DOHH2 (cell line): ENCODE data around the gene MICAL2.

Experiments
- H3F3A ChIP-seq: fragments of 200-600 bp; sonication (generic), shearing (Covaris generic); 2 replicates; pipeline ENCODE4 v1.6.0; 2016; ENCODE audit warnings: antibody characterized with exemption, mild to moderate bottlenecking; ENCODE audit not compliant: control insufficient read depth, insufficient read depth
- H3K27ac ChIP-seq: fragments of 200-600 bp; sonication (generic); 2 replicates; pipeline ENCODE4 v1.5.1; 2014; ENCODE audit warnings: low read depth, mild to moderate bottlenecking, low read length, moderate library complexity
- H3K27me3 ChIP-seq: fragments of 200-600 bp; sonication (generic); 2 replicates; pipeline ENCODE4 v1.6.1; 2014; ENCODE audit warnings: mild to moderate bottlenecking, low read length, mixed read lengths; ENCODE audit not compliant: control insufficient read depth
- H3K36me3 ChIP-seq: fragments of 200-600 bp; sonication (generic); 2 replicates; pipeline ENCODE4 v1.6.1; 2014; ENCODE audit warnings: mild to moderate bottlenecking, low read length, moderate library complexity, mixed read lengths; ENCODE audit not compliant: control insufficient read depth
- H3K4me1 ChIP-seq: fragments of 200-600 bp; sonication (generic); 2 replicates; pipeline ENCODE4 v1.6.1; 2014; ENCODE audit warnings: mild to moderate bottlenecking, low read length, mixed read lengths; ENCODE audit not compliant: control insufficient read depth
- H3K4me2 ChIP-seq: fragments of 200-600 bp; sonication (generic); 2 replicates; pipeline ENCODE4 v1.6.0; 2014; ENCODE audit warnings: mild to moderate bottlenecking, low read length, moderate library complexity
- H3K4me3 ChIP-seq: fragments of 200-600 bp; sonication (generic); 2 replicates; pipeline ENCODE4 v1.5.1; 2014; ENCODE audit warnings: mild to moderate bottlenecking, low read length, mixed read lengths
- H3K79me2 ChIP-seq: fragments of 200-600 bp; sonication (generic); 2 replicates; pipeline ENCODE4 v1.6.1; 2014; ENCODE audit warnings: mild to moderate bottlenecking, low read length, mixed read lengths; ENCODE audit not compliant: control insufficient read depth
- H3K9me2 ChIP-seq: fragments of 200-600 bp; sonication (generic); replicated peaks from 2 replicates; pipeline ENCODE4 v1.6.1; 2014; ENCODE audit warnings: mild to moderate bottlenecking, low read length, mixed read lengths; ENCODE audit not compliant: control insufficient read depth
- H3K9me3 ChIP-seq: fragments of 200-600 bp; sonication (generic); 2 replicates; pipeline ENCODE4 v1.6.1; 2014; ENCODE audit warnings: antibody characterized with exemption, low read length, mixed read lengths; ENCODE audit not compliant: control insufficient read depth, insufficient read depth
- H4K20me1 ChIP-seq: fragments of 200-600 bp; sonication (generic); 2 replicates; pipeline ENCODE4 v1.6.0; 2014; ENCODE audit warnings: low read depth, mild to moderate bottlenecking, antibody characterized with exemption, low read length, moderate library complexity; ENCODE audit not compliant: control insufficient read depth, insufficient read depth
- CTCF ChIP-seq: fragments of 200-600 bp; sonication (generic); IDR thresholded peaks from one replicate; pipeline ENCODE4 v1.5.1; 2014; ENCODE audit warnings: antibody characterized with exemption, mild to moderate bottlenecking, low read depth, low read length; ENCODE audit not compliant: poor library complexity, severe bottlenecking
- EZH2phosphoT487 ChIP-seq: fragments of 200-600 bp; sonication (generic); IDR thresholded peaks from 2 replicates; pipeline ENCODE4 v1.6.1; 2017; ENCODE audit warnings: borderline replicate concordance, mild to moderate bottlenecking, antibody characterized with exemption, low read length, moderate library complexity, mixed read lengths

MICAL2 gene

DNA sequence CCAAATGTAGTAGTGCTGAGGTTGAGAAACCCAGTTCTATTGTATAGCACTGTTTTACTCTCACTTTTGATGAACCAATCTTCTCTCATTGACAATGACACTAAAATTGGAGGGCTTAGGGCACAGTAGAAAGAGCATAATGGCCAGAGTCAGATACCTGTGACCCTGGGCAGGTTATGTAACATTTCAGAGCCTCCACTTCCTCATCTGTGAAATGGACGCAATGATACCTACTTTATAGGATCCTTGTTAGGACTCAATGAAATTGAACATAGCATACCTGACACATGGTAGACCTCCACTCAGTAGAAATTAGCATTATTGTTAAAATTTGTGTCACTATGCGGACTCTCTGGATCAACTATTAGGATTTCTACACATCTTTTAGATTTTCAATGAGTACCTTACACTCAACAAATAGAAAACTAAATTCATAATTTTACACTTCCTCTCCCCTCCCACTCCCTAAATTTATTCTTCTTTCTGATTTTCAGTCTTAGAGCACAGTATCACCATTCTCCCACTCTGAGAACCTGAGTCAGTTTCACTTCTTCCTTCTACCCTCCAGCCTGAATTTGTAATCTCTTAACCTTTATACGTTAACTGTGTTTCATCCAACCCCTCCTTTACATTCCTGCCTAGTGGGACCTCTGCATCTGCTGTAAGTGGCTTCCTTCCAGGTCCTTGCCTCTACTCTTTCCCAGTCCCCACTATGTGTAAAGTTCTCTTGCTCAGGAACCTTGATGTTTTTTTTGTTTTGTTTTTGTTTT, 78.3 kb downstream of the MICAL2 start:
- no peaks in the 10 kb centered on the region for H3K4me1 ChIP-seq
- H3K4me2 ChIP-seq: no peak overlapping the region
- TF ChIP-seq CTCF: no peak
- no peak for TF ChIP-seq EZH2phosphoT487
- H3K27ac ChIP-seq: no peak overlapping the region
- no peaks in the 10 kb centered on the region for H3K79me2 ChIP-seq
- no peaks in the 10 kb centered on the region for H3F3A ChIP-seq
- H3K9me2 ChIP-seq: no peaks in the 10 kb centered on the region
- H3K9me3 ChIP-seq: no peaks in the 10 kb centered on the region
- no peaks in the 10 kb centered on the region for H4K20me1 ChIP-seq
- H3K36me3 ChIP-seq: no peaks in the 10 kb centered on the region
- H3K27me3 ChIP-seq: no peaks in the 10 kb centered on the region
- no peak overlapping the region for H3K4me3 ChIP-seq

DNA sequence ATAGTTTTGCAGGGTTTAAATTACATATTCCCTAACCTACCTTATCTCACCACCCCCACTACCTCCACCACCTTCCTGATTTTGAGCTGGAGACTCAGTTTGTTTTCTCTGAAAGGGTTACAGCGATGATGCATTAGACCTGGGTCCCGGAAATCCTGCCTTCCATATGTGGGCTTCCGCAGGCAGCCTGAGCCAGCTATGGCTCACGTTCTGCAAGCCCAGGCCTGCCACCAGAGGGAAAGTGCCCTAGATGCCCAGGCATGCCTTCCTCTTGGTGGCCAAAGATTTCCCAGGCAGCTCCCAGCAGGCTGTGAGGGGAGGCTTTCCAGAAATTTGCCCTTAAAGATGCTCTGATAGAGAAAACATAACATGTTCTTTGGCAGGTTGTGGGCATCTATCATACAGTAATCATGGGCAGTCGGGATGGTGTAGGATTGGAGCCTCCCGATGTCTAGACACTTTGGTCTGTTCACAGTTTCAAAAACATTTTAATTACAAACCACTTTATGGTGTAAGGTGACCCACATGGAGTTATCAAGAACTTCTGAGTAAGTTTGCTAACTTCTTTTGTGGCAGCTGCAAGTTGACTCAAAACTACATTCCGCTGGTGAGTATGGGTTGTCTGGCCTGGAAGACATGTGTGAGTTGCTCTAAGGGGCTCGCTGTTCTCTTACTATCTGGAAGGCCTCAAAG, 79.3 kb downstream of the MICAL2 start:
- H3K4me1 ChIP-seq: no peaks in the 10 kb centered on the region
- no peak overlapping the region for H3K27ac ChIP-seq
- TF ChIP-seq CTCF (no peak), EZH2phosphoT487 (no peak)
- H3K27me3 ChIP-seq: no peaks in the 10 kb centered on the region
- no peaks in the 10 kb centered on the region for H4K20me1 ChIP-seq
- H3K4me2 ChIP-seq: no peak overlapping the region
- H3K4me3 ChIP-seq: no peak overlapping the region
- no peaks in the 10 kb centered on the region for H3K36me3 ChIP-seq
- H3F3A ChIP-seq: no peaks in the 10 kb centered on the region
- no peaks in the 10 kb centered on the region for H3K9me3 ChIP-seq
- H3K9me2 ChIP-seq: no peaks in the 10 kb centered on the region
- H3K79me2 ChIP-seq: no peaks in the 10 kb centered on the region

GRCh38 chr11:12190511-12190910, 80.1 kb downstream of the MICAL2 start:
- TF ChIP-seq CTCF: no peak
- no peak for TF ChIP-seq EZH2phosphoT487
- H3K79me2 ChIP-seq: no peaks in the 10 kb centered on the region

More at GRCh38 chr11:12190511-12190910, 80.1 kb downstream of the MICAL2 start:
- H3K36me3 ChIP-seq: no peaks in the 10 kb centered on the region
- no peaks in the 10 kb centered on the region for H3K4me1 ChIP-seq
- H3K27ac ChIP-seq: no peak overlapping the region
- H3K4me2 ChIP-seq: no peak overlapping the region
- H3K9me3 ChIP-seq: no peaks in the 10 kb centered on the region
- no peak overlapping the region for H3K4me3 ChIP-seq
- no peaks in the 10 kb centered on the region for H3K9me2 ChIP-seq
- H3F3A ChIP-seq: no peaks in the 10 kb centered on the region
- no peaks in the 10 kb centered on the region for H3K27me3 ChIP-seq
- no peaks in the 10 kb centered on the region for H4K20me1 ChIP-seq
